HCT116 (cell line): ENCODE measurements around the gene ZNF780B.
"Not testable (repeated sequence)": the region's sequence is repeated elsewhere in the genome, so short reads cannot be mapped to it uniquely, and the experiment has no call there.

Source experiments
- CBX3 ChIP-seq: IDR thresholded peaks from 2 replicates; pipeline ENCODE4 v1.6.1; 2012; ENCODE audit warnings: low read depth
- CEBPB ChIP-seq: IDR thresholded peaks from 2 replicates; pipeline ENCODE4 v1.6.1; 2012; ENCODE audit warnings: low read depth
- EZH2 ChIP-seq: fragments of 200-600 bp; sonication (generic); IDR thresholded peaks from 2 replicates; pipeline ENCODE4 v1.6.1; 2017; ENCODE audit warnings: antibody characterized with exemption, mixed run types
- EZH2phosphoT487 ChIP-seq: fragments of 200-600 bp; IDR thresholded peaks from 2 replicates; pipeline ENCODE4 v1.6.1; 2018; ENCODE audit warnings: antibody characterized with exemption, borderline replicate concordance
- JUND ChIP-seq: IDR thresholded peaks from 2 replicates; pipeline ENCODE4 v1.6.1; 2012
- POLR2A ChIP-seq: IDR thresholded peaks from 2 replicates; pipeline ENCODE4 v1.7.0; 2011; ENCODE audit warnings: borderline replicate concordance; ENCODE audit not compliant: insufficient read depth, insufficient read length; ENCODE audit errors: extremely low read depth
- POLR2AphosphoS5 ChIP-seq: IDR thresholded peaks from 2 replicates; pipeline ENCODE4 v1.6.1; 2011; ENCODE audit warnings: mild to moderate bottlenecking, low read depth, low read length, moderate library complexity
- SP1 ChIP-seq: IDR thresholded peaks from 2 replicates; pipeline ENCODE4 v1.6.1; 2012; ENCODE audit warnings: low read depth
- SRF ChIP-seq: IDR thresholded peaks from 2 replicates; pipeline ENCODE4 v1.6.1; 2012; ENCODE audit warnings: low read depth
- ZNF274 ChIP-seq: fragments of 200-500 bp; sonication (Bioruptor generic); IDR thresholded peaks from 2 replicates; pipeline ENCODE4 v1.6.1; 2014; ENCODE audit warnings: mild to moderate bottlenecking, low read depth, low read length, inconsistent platforms
- TF ChIP-seq, protein P1 (sequence below), 3 experiments: fragments of 200-600 bp in 1 of 3; sonication (generic) in 1 of 3; IDR thresholded peaks in 2 of 3; conservative IDR thresholded peaks in 1 of 3; 2 replicates each; pipeline ENCODE4 v1.5.1; 2012 to 2017; ENCODE audit warnings: low read depth in 2 of 3, low read length in 2 of 3, antibody characterized with exemption in 1 of 3, borderline replicate concordance in 1 of 3, control low read depth in 1 of 3, mild to moderate bottlenecking in 1 of 3, mixed read lengths in 1 of 3, mixed run types in 1 of 3, moderate library complexity in 1 of 3; ENCODE audit not compliant: insufficient read depth in 1 of 3
- TF ChIP-seq, protein P2 (sequence below): IDR thresholded peaks from 2 replicates; pipeline ENCODE4 v1.6.1; 2012
- TF ChIP-seq, protein P3 (sequence below): IDR thresholded peaks from 2 replicates; pipeline ENCODE4 v1.6.1; 2011; ENCODE audit warnings: mild to moderate bottlenecking, low read length, moderate library complexity; ENCODE audit not compliant: insufficient replicate concordance; ENCODE audit errors: extremely low read depth
- TF ChIP-seq, protein P4 (sequence below): IDR thresholded peaks from 2 replicates; pipeline ENCODE4 v1.6.1; 2012

- TF ChIP-seq EZH2, EZH2phosphoT487, JUND, POLR2A, POLR2AphosphoS5, SRF, ZNF274, CEBPB, SP1, CBX3: not testable (repeated sequence)
- TF ChIP-seq, protein P1, sequence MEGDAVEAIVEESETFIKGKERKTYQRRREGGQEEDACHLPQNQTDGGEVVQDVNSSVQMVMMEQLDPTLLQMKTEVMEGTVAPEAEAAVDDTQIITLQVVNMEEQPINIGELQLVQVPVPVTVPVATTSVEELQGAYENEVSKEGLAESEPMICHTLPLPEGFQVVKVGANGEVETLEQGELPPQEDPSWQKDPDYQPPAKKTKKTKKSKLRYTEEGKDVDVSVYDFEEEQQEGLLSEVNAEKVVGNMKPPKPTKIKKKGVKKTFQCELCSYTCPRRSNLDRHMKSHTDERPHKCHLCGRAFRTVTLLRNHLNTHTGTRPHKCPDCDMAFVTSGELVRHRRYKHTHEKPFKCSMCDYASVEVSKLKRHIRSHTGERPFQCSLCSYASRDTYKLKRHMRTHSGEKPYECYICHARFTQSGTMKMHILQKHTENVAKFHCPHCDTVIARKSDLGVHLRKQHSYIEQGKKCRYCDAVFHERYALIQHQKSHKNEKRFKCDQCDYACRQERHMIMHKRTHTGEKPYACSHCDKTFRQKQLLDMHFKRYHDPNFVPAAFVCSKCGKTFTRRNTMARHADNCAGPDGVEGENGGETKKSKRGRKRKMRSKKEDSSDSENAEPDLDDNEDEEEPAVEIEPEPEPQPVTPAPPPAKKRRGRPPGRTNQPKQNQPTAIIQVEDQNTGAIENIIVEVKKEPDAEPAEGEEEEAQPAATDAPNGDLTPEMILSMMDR (IDR thresholded peaks at IDR 0.05 in 2 of 3, conservative IDR thresholded peaks at IDR 0.05 in 1 of 3; ENCODE audit: borderline replicate concordance in 1 of 3, insufficient read depth in 1 of 3, low read depth in 2 of 3, low read length in 2 of 3) = not testable (repeated sequence)
- TF ChIP-seq, protein P2, sequence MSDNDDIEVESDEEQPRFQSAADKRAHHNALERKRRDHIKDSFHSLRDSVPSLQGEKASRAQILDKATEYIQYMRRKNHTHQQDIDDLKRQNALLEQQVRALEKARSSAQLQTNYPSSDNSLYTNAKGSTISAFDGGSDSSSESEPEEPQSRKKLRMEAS = not testable (repeated sequence)
- TF ChIP-seq, protein P3, sequence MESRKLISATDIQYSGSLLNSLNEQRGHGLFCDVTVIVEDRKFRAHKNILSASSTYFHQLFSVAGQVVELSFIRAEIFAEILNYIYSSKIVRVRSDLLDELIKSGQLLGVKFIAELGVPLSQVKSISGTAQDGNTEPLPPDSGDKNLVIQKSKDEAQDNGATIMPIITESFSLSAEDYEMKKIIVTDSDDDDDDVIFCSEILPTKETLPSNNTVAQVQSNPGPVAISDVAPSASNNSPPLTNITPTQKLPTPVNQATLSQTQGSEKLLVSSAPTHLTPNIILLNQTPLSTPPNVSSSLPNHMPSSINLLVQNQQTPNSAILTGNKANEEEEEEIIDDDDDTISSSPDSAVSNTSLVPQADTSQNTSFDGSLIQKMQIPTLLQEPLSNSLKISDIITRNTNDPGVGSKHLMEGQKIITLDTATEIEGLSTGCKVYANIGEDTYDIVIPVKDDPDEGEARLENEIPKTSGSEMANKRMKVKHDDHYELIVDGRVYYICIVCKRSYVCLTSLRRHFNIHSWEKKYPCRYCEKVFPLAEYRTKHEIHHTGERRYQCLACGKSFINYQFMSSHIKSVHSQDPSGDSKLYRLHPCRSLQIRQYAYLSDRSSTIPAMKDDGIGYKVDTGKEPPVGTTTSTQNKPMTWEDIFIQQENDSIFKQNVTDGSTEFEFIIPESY = not testable (repeated sequence)
- TF ChIP-seq, protein P4, sequence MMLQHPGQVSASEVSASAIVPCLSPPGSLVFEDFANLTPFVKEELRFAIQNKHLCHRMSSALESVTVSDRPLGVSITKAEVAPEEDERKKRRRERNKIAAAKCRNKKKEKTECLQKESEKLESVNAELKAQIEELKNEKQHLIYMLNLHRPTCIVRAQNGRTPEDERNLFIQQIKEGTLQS = not testable (repeated sequence)
Measured at GRCh38 chr19:40038047-40038446, 18.0 kb downstream of the ZNF780B start.
